NCI-H1436 (cell line): ENCODE measurements around the gene IL2RG.
A peak's percentile ranks its signal among the peaks of the same experiment; 100 is the strongest.

ENCODE experiments used
- DNase-seq: peaks from one replicate; lab custom pipeline; 2025; lab: John Stamatoyannopoulos, UW

The IL2RG gene

GRCh38 chrX:71111141-71111843 lies at the start of gene IL2RG:
Gene IL2RG, minus strand, starts transcription at chrX:71111577. Its CDS starts 38 bp downstream, at chrX:71111539.
- no peak for DNase-seq

- no peak for DNase-seq
Measured at GRCh38 chrX:71160475-71160874, 49.1 kb upstream of the IL2RG start.

GRCh38 chrX:71159335-71159734 lies 48.0 kb upstream of the IL2RG start:
- DNase-seq, result no peak

- no peak for DNase-seq
Measured at GRCh38 chrX:71158603-71159002, 47.2 kb upstream of the IL2RG start.

- DNase-seq, result no peak
Measured at GRCh38 chrX:71154641-71155040, 43.3 kb upstream of the IL2RG start.

GRCh38 chrX:71154196-71154595 lies 42.8 kb upstream of the IL2RG start:
- DNase-seq, result no peak

GRCh38 chrX:71151366-71151765 lies 40.0 kb upstream of the IL2RG start:
- no peak for DNase-seq

- DNase-seq, result no peak
Measured at GRCh38 chrX:71148278-71148663, 36.9 kb upstream of the IL2RG start.

GRCh38 chrX:71147496-71148277 lies 36.3 kb upstream of the IL2RG start:
- no peak for DNase-seq

- DNase-seq, result no peak
Measured at GRCh38 chrX:71144651-71145050, 33.3 kb upstream of the IL2RG start, which contains the start of gene NLGN3. Gene NLGN3, plus strand, starts transcription at chrX:71144841. Its CDS starts 2,909 bp downstream, at chrX:71147750.

GRCh38 chrX:71143508-71143907 lies 32.1 kb upstream of the IL2RG start:
- no peak for DNase-seq

- DNase-seq, result no peak
Measured at GRCh38 chrX:71140440-71140839, 29.1 kb upstream of the IL2RG start.

GRCh38 chrX:71131510-71131909 lies 20.1 kb upstream of the IL2RG start:
- DNase-seq, result no peak

GRCh38 chrX:71128915-71129765 lies 17.8 kb upstream of the IL2RG start:
- DNase-seq, result peak; percentile 31

GRCh38 chrX:71128166-71128833 lies 16.9 kb upstream of the IL2RG start:
- no peak for DNase-seq

- no peak for DNase-seq
Measured at GRCh38 chrX:71118985-71119535, 7.7 kb upstream of the IL2RG start.

- peak; percentile 85 for DNase-seq
Measured at GRCh38 chrX:71118032-71118984, 6.9 kb upstream of the IL2RG start, which contains the start of gene MED12. Gene MED12, plus strand, starts transcription at chrX:71118596. Its CDS starts 159 bp downstream, at chrX:71118755.

- DNase-seq, result no peak
Measured at GRCh38 chrX:71117358-71117757, 6.0 kb upstream of the IL2RG start.

- DNase-seq, result no peak
Measured at GRCh38 chrX:71111921-71112431, 599 bp upstream of the IL2RG start.

GRCh38 chrX:71109051-71109450 lies 2.3 kb downstream of the IL2RG start:
- DNase-seq, result no peak
